Kidney glomerular epithelial cell (primary cell): ENCODE data around the gene CHDH.

ENCODE experiments used
- DNase-seq: peaks from one replicate; lab custom pipeline; 2025; lab: John Stamatoyannopoulos, UW

CHDH gene

GRCh38 chr3:53789459-53789858 is 56.8 kb downstream of the CHDH start:
- no peak for DNase-seq

GRCh38 chr3:53788038-53788437 is 58.2 kb downstream of the CHDH start:
- no peak for DNase-seq

- no peak for DNase-seq
Measured at GRCh38 chr3:53787016-53787415, 59.2 kb downstream of the CHDH start.

GRCh38 chr3:53780806-53781205 is 65.4 kb downstream of the CHDH start:
- no peak for DNase-seq

GRCh38 chr3:53780171-53780570 is 66.0 kb downstream of the CHDH start:
- peak; percentile 16 for DNase-seq

- DNase-seq, result no peak
Measured at GRCh38 chr3:53778153-53778552, 68.1 kb downstream of the CHDH start.

GRCh38 chr3:53777468-53777867 is 68.8 kb downstream of the CHDH start:
- no peak for DNase-seq

- no peak for DNase-seq
Measured at GRCh38 chr3:53776494-53777101, 69.6 kb downstream of the CHDH start.

- DNase-seq, result no peak
Measured at GRCh38 chr3:53775834-53776251, 70.4 kb downstream of the CHDH start.

- DNase-seq, result no peak
Measured at GRCh38 chr3:53775018-53775417, 71.2 kb downstream of the CHDH start.

GRCh38 chr3:53774414-53774813 is 71.8 kb downstream of the CHDH start:
- DNase-seq, result no peak

GRCh38 chr3:53773611-53774368 is 72.4 kb downstream of the CHDH start:
- no peak for DNase-seq

- DNase-seq, result no peak
Measured at GRCh38 chr3:53773021-53773436, 73.2 kb downstream of the CHDH start.

GRCh38 chr3:53772562-53772961 is 73.7 kb downstream of the CHDH start:
- DNase-seq, result no peak

GRCh38 chr3:53768478-53769459 is 77.5 kb downstream of the CHDH start:
- DNase-seq, result no peak

GRCh38 chr3:53766706-53767105 is 79.5 kb downstream of the CHDH start:
- no peak for DNase-seq

- no peak for DNase-seq
Measured at GRCh38 chr3:53765753-53766152, 80.5 kb downstream of the CHDH start.

- DNase-seq, result no peak
Measured at GRCh38 chr3:53764026-53764775, 82.0 kb downstream of the CHDH start.

- no peak for DNase-seq
Measured at GRCh38 chr3:53763353-53763752, 82.9 kb downstream of the CHDH start.
